GM23338 (cell line): ENCODE data around the gene ASZ1.

Experiments used
- CREB1 ChIP-seq: fragments of 250-450 bp; sonication (Bioruptor Pico); IDR thresholded peaks from 2 replicates; pipeline ENCODE4 v1.5.0; 2020; ENCODE audit warnings: low read depth, mild to moderate bottlenecking, moderate library complexity
- EZH2 ChIP-seq: fragments of 200-600 bp; sonication (generic); IDR thresholded peaks from one replicate; pipeline ENCODE4 v1.8.0; 2017; ENCODE audit warnings: antibody characterized with exemption, mild to moderate bottlenecking, low read depth; ENCODE audit not compliant: unreplicated experiment
- EZH2phosphoT487 ChIP-seq: fragments of 200-600 bp; sonication (generic); IDR thresholded peaks from one replicate; pipeline ENCODE4 v1.8.1; 2018; ENCODE audit warnings: antibody characterized with exemption; ENCODE audit not compliant: unreplicated experiment
- JUNB ChIP-seq: IDR thresholded peaks from one replicate; pipeline ENCODE4 v1.6.1; 2016; ENCODE audit warnings: antibody characterized with exemption; ENCODE audit not compliant: unreplicated experiment
- POLR2AphosphoS5 ChIP-seq: IDR thresholded peaks from 2 replicates; pipeline ENCODE4 v1.6.1; 2016; ENCODE audit warnings: antibody characterized with exemption, low read depth
- TF ChIP-seq, protein P1 (sequence below), 2 experiments: fragments of 200-600 bp in 1 of 2; sonication (generic) in 1 of 2; conservative IDR thresholded peaks; 2 replicates each; pipeline versions ENCODE4 v1.5.1 to v1.6.1; 2016 to 2017; ENCODE audit warnings: antibody characterized with exemption in 2 of 2, low read depth in 2 of 2, mild to moderate bottlenecking in 2 of 2, moderate library complexity in 1 of 2
- TF ChIP-seq, protein P2 (sequence below): IDR thresholded peaks from one replicate; pipeline ENCODE4 v1.6.1; 2018; ENCODE audit warnings: antibody characterized with exemption; ENCODE audit not compliant: unreplicated experiment

DNA sequence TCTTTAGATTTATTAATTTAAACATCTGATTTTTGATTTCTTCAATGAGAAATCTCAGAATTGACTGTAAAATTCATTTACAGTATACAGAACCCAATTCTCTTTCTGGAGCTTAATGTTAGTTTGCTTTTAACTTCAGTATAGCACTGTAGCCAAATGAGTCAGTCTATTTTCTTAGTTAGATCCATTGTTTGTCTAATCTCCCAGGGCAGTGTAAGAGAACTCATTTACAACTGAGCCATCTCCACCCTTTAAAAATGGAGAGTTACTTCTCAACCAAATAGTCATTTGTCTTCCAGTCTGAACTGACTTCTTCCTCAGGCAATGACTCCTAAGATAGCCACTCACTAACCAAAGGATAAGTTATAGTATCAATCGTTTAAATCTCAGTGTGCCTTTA is 101.5 kb downstream of the ASZ1 start:
- TF ChIP-seq, protein P1, sequence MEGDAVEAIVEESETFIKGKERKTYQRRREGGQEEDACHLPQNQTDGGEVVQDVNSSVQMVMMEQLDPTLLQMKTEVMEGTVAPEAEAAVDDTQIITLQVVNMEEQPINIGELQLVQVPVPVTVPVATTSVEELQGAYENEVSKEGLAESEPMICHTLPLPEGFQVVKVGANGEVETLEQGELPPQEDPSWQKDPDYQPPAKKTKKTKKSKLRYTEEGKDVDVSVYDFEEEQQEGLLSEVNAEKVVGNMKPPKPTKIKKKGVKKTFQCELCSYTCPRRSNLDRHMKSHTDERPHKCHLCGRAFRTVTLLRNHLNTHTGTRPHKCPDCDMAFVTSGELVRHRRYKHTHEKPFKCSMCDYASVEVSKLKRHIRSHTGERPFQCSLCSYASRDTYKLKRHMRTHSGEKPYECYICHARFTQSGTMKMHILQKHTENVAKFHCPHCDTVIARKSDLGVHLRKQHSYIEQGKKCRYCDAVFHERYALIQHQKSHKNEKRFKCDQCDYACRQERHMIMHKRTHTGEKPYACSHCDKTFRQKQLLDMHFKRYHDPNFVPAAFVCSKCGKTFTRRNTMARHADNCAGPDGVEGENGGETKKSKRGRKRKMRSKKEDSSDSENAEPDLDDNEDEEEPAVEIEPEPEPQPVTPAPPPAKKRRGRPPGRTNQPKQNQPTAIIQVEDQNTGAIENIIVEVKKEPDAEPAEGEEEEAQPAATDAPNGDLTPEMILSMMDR (conservative IDR thresholded peaks at IDR 0.05; ENCODE audit: low read depth in 2 of 2) = no peak
- TF ChIP-seq EZH2 (no peak), POLR2AphosphoS5 (no peak), EZH2phosphoT487 (no peak), CREB1 (CRISPR knock-in tag) (no peak), JUNB (no peak)
- TF ChIP-seq, protein P2, sequence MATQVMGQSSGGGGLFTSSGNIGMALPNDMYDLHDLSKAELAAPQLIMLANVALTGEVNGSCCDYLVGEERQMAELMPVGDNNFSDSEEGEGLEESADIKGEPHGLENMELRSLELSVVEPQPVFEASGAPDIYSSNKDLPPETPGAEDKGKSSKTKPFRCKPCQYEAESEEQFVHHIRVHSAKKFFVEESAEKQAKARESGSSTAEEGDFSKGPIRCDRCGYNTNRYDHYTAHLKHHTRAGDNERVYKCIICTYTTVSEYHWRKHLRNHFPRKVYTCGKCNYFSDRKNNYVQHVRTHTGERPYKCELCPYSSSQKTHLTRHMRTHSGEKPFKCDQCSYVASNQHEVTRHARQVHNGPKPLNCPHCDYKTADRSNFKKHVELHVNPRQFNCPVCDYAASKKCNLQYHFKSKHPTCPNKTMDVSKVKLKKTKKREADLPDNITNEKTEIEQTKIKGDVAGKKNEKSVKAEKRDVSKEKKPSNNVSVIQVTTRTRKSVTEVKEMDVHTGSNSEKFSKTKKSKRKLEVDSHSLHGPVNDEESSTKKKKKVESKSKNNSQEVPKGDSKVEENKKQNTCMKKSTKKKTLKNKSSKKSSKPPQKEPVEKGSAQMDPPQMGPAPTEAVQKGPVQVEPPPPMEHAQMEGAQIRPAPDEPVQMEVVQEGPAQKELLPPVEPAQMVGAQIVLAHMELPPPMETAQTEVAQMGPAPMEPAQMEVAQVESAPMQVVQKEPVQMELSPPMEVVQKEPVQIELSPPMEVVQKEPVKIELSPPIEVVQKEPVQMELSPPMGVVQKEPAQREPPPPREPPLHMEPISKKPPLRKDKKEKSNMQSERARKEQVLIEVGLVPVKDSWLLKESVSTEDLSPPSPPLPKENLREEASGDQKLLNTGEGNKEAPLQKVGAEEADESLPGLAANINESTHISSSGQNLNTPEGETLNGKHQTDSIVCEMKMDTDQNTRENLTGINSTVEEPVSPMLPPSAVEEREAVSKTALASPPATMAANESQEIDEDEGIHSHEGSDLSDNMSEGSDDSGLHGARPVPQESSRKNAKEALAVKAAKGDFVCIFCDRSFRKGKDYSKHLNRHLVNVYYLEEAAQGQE = no peak
